Adrenal gland (tissue), 5 donors: ENCODE data around the gene ULBP3.
"Not testable (repeated sequence)": the region's sequence is repeated elsewhere in the genome, so short reads cannot be mapped to it uniquely, and the experiment has no call there.

ENCODE experiments used
- POLR2A ChIP-seq, 2 donors: fragments of 450-650 bp; IDR thresholded peaks; one replicate each; pipeline ENCODE4 v1.6.1; 2017; ENCODE audit warnings: antibody characterized with exemption in 2 of 2, mild to moderate bottlenecking in 2 of 2, moderate library complexity in 1 of 2
- TF ChIP-seq, protein P1 (sequence below), 6 experiments: fragments of 450-650 bp in 4 of 6; fragments of 200-600 bp in 2 of 6; sonication (generic) in 1 of 6; IDR thresholded peaks; 1 replicate in 5 of 6; 2 replicates in 1 of 6; pipeline versions ENCODE4 v1.5.1 to v1.8.0; 2016 to 2021; ENCODE audit warnings: antibody characterized with exemption in 6 of 6, mild to moderate bottlenecking in 2 of 6, moderate library complexity in 1 of 6
- donor health status: DM: no; HTN: no; CAD: no.

GRCh38 chr6:150017186-150017521, 51.8 kb downstream of the ULBP3 start:
- TF ChIP-seq, protein P1, sequence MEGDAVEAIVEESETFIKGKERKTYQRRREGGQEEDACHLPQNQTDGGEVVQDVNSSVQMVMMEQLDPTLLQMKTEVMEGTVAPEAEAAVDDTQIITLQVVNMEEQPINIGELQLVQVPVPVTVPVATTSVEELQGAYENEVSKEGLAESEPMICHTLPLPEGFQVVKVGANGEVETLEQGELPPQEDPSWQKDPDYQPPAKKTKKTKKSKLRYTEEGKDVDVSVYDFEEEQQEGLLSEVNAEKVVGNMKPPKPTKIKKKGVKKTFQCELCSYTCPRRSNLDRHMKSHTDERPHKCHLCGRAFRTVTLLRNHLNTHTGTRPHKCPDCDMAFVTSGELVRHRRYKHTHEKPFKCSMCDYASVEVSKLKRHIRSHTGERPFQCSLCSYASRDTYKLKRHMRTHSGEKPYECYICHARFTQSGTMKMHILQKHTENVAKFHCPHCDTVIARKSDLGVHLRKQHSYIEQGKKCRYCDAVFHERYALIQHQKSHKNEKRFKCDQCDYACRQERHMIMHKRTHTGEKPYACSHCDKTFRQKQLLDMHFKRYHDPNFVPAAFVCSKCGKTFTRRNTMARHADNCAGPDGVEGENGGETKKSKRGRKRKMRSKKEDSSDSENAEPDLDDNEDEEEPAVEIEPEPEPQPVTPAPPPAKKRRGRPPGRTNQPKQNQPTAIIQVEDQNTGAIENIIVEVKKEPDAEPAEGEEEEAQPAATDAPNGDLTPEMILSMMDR (IDR thresholded peaks at IDR 0.05), result peak in 2 of 6 experiments; percentile 13 to 14
- not testable (repeated sequence) for TF ChIP-seq POLR2A (IDR thresholded peaks at IDR 0.05)
